Mesendoderm (in vitro differentiated cells): ENCODE data around the gene ADAT1.

Source experiments
- DNase-seq: peaks from one replicate; pipeline ENCODE4 v3.0.0; 2013
- H2AK5ac ChIP-seq: 2 replicates; pipeline ENCODE4 v1.6.1; 2013; ENCODE audit warnings: low read length, inconsistent platforms
- H2BK120ac ChIP-seq: 2 replicates; pipeline ENCODE4 v1.6.1; 2013; ENCODE audit warnings: low read depth, mild to moderate bottlenecking, low read length, moderate library complexity, mixed read lengths
- H2BK15ac ChIP-seq: replicated peaks from 2 replicates; pipeline ENCODE4 v1.6.1; 2013; ENCODE audit warnings: low read depth, mild to moderate bottlenecking, moderate library complexity
- H2BK5ac ChIP-seq: 2 replicates; pipeline ENCODE4 v1.6.1; 2013; ENCODE audit warnings: low read length, inconsistent platforms
- H3K18ac ChIP-seq: 2 replicates; pipeline ENCODE4 v1.6.1; 2013; ENCODE audit warnings: mild to moderate bottlenecking, low read length, mixed read lengths
- H3K23ac ChIP-seq: one replicate; pipeline ENCODE4 v1.6.1; 2013; ENCODE audit warnings: low read length
- H3K27ac ChIP-seq: 2 replicates; pipeline ENCODE4 v1.5.1; 2013; ENCODE audit warnings: low read depth, mild to moderate bottlenecking, inconsistent platforms, low read length, moderate library complexity
- H3K27me3 ChIP-seq: 2 replicates; pipeline ENCODE4 v1.6.1; 2013; ENCODE audit warnings: low read length, control low read depth, mild to moderate bottlenecking, inconsistent platforms; ENCODE audit not compliant: insufficient read depth, poor library complexity
- H3K36me3 ChIP-seq: 2 replicates; pipeline ENCODE4 v1.6.1; 2013; ENCODE audit warnings: low read length, inconsistent platforms; ENCODE audit not compliant: control insufficient read depth, insufficient read depth
- H3K4ac ChIP-seq: one replicate; pipeline ENCODE4 v1.6.1; 2013; ENCODE audit warnings: low read depth, mild to moderate bottlenecking, low read length, moderate library complexity
- H3K4me1 ChIP-seq: 2 replicates; pipeline ENCODE4 v1.6.1; 2013; ENCODE audit warnings: low read depth, low read length, inconsistent platforms; ENCODE audit not compliant: control insufficient read depth
- H3K4me2 ChIP-seq: 2 replicates; pipeline ENCODE4 v1.6.1; 2013; ENCODE audit warnings: low read length
- H3K4me3 ChIP-seq: 2 replicates; pipeline ENCODE4 v1.5.1; 2013; ENCODE audit warnings: mild to moderate bottlenecking, low read length
- H3K56ac ChIP-seq: one replicate; pipeline ENCODE4 v1.6.1; 2013; ENCODE audit warnings: low read length
- H3K79me1 ChIP-seq: 2 replicates; pipeline ENCODE4 v1.6.1; 2013; ENCODE audit warnings: low read length, inconsistent platforms
- H3K79me2 ChIP-seq: 2 replicates; pipeline ENCODE4 v1.6.1; 2013; ENCODE audit warnings: mild to moderate bottlenecking, low read length; ENCODE audit not compliant: control insufficient read depth, insufficient read depth
- H3K9ac ChIP-seq: 2 replicates; pipeline ENCODE4 v1.6.1; 2013; ENCODE audit warnings: low read length, inconsistent platforms
- H4K5ac ChIP-seq: one replicate; pipeline ENCODE4 v1.6.1; 2013; ENCODE audit warnings: low read length
- H4K8ac ChIP-seq: one replicate; pipeline ENCODE4 v1.6.1; 2013; ENCODE audit warnings: low read depth, mild to moderate bottlenecking, control low read depth, low read length, moderate library complexity
- WGBS: extraction: QIAGEN DNeasy Blood & Tissue Kit; methylation state at CpG from one replicate; pipeline ENCODE4 v1.1.7; 2013; ENCODE audit warnings: low lambda C conversion rate, missing lambda C conversion rate; ENCODE audit not compliant: insufficient coverage; ENCODE audit errors: extremely low coverage; 5-methylcytosine and 5-hydroxymethylcytosine counted together

The ADAT1 gene

GRCh38 chr16:75570396-75571065 lies 52.5 kb downstream of the ADAT1 start:
- no peak overlapping the region for H3K18ac ChIP-seq
- H3K79me2 ChIP-seq, result peaks cover 7% of the 10 kb centered on the region
- H2AK5ac ChIP-seq, result no peak overlapping the region
- H2BK15ac ChIP-seq, result no peak overlapping the region
- no peak overlapping the region for H2BK5ac ChIP-seq
- WGBS, result no CpG with 5 or more reads among the region's 5 CpGs
- no peak overlapping the region for H3K23ac ChIP-seq
- no peak overlapping the region for H3K56ac ChIP-seq
- no peak overlapping the region for H4K5ac ChIP-seq
- H3K9ac ChIP-seq, result no peak overlapping the region
- no peak overlapping the region for H2BK120ac ChIP-seq
- H3K36me3 ChIP-seq, result peaks cover 13% of the 10 kb centered on the region
- no peak overlapping the region for H3K4me3 ChIP-seq
- H3K79me1 ChIP-seq, result peaks cover 12% of the 10 kb centered on the region
- no peak overlapping the region for H4K8ac ChIP-seq
- no peaks in the 10 kb centered on the region for H3K4me1 ChIP-seq
- no peak overlapping the region for H3K27ac ChIP-seq
- no peak overlapping the region for H3K4ac ChIP-seq
- no peak for DNase-seq
- no peak overlapping the region for H3K4me2 ChIP-seq
- no peaks in the 10 kb centered on the region for H3K27me3 ChIP-seq

- no peaks in the 10 kb centered on the region for H3K4me1 ChIP-seq
- H3K4me3 ChIP-seq, result no peak overlapping the region
- H3K4me2 ChIP-seq, result no peak overlapping the region
- no peak overlapping the region for H4K8ac ChIP-seq
- no peak overlapping the region for H3K27ac ChIP-seq
- H3K4ac ChIP-seq, result no peak overlapping the region
- H3K79me1 ChIP-seq, result peaks cover 12% of the 10 kb centered on the region
- H3K18ac ChIP-seq, result no peak overlapping the region
- H3K36me3 ChIP-seq, result peaks cover 11% of the 10 kb centered on the region
- H3K79me2 ChIP-seq, result peaks cover 7% of the 10 kb centered on the region
- H2BK120ac ChIP-seq, result no peak overlapping the region
- H3K56ac ChIP-seq, result no peak overlapping the region
- H3K27me3 ChIP-seq, result no peaks in the 10 kb centered on the region
- no peak overlapping the region for H2AK5ac ChIP-seq
- H2BK5ac ChIP-seq, result no peak overlapping the region
- no peak overlapping the region for H4K5ac ChIP-seq
- no peak overlapping the region for H3K9ac ChIP-seq
- H2BK15ac ChIP-seq, result no peak overlapping the region
- no peak for DNase-seq
- no CpG with 5 or more reads among the region's 4 CpGs for WGBS
- H3K23ac ChIP-seq, result no peak overlapping the region
Measured at GRCh38 chr16:75567911-75568310, 55.2 kb downstream of the ADAT1 start.

- peaks cover 7% of the 10 kb centered on the region for H3K79me2 ChIP-seq
- H3K4me1 ChIP-seq, result no peaks in the 10 kb centered on the region
- H3K4me3 ChIP-seq, result peak overlapping the region; percentile 88
- WGBS, result no CpG with 5 or more reads among the region's 32 CpGs
- no peak overlapping the region for H2AK5ac ChIP-seq
- H3K23ac ChIP-seq, result peak overlapping the region; percentile 97
- no peak overlapping the region for H4K8ac ChIP-seq
- no peak overlapping the region for H3K4ac ChIP-seq
- peak overlapping the region; percentile 90 for H3K9ac ChIP-seq
- peak overlapping the region; percentile 71 for H3K4me2 ChIP-seq
- no peak overlapping the region for H2BK5ac ChIP-seq
- DNase-seq, result no peak
- no peak overlapping the region for H2BK120ac ChIP-seq
- H3K36me3 ChIP-seq, result peaks cover 7% of the 10 kb centered on the region
- no peak overlapping the region for H3K27ac ChIP-seq
- peak overlapping the region; percentile 96 for H3K18ac ChIP-seq
- peaks cover 10% of the 10 kb centered on the region for H3K79me1 ChIP-seq
- H2BK15ac ChIP-seq, result no peak overlapping the region
- H3K56ac ChIP-seq, result peak overlapping the region; percentile 93
- H3K27me3 ChIP-seq, result no peaks in the 10 kb centered on the region
- H4K5ac ChIP-seq, result no peak overlapping the region
Measured at GRCh38 chr16:75566758-75567255, 56.3 kb downstream of the ADAT1 start.

GRCh38 chr16:75566040-75566757 lies 56.9 kb downstream of the ADAT1 start, which contains the start of gene GABARAPL2:
Gene GABARAPL2, plus strand, starts transcription at chr16:75566379. Its CDS starts 108 bp downstream, at chr16:75566487.
- DNase-seq, result peak; percentile 89
- Histone ChIP-seq H3K18ac (peak within 1 kb of the TSS; percentile 96), H3K36me3 (peaks cover 7% of the 10 kb centered on the region)

GRCh38 chr16:75565640-75566039 lies 57.4 kb downstream of the ADAT1 start:
- DNase-seq, result no peak
- Histone ChIP-seq H3K4me2 (peak overlapping the region; percentile 100), H3K27me3 (no peaks in the 10 kb centered on the region), H2AK5ac (no peak overlapping the region), H4K8ac (no peak overlapping the region), H2BK5ac (no peak overlapping the region), H2BK120ac (no peak overlapping the region), H2BK15ac (no peak overlapping the region), H3K4me3 (peak overlapping the region; percentile 97), H3K4me1 (no peaks in the 10 kb centered on the region), H4K5ac (no peak overlapping the region), H3K36me3 (peaks cover 7% of the 10 kb centered on the region), H3K18ac (no peak overlapping the region), H3K79me2 (peaks cover 7% of the 10 kb centered on the region), H3K9ac (peak overlapping the region; percentile 87), H3K56ac (peak overlapping the region; percentile 95), H3K4ac (no peak overlapping the region), H3K79me1 (peaks cover 10% of the 10 kb centered on the region), H3K27ac (no peak overlapping the region), H3K23ac (no peak overlapping the region)
- WGBS, result no CpG with 5 or more reads among the region's 15 CpGs

More at GRCh38 chr16:75566040-75566757, 56.9 kb downstream of the ADAT1 start, which contains the start of gene GABARAPL2:
- Histone ChIP-seq H3K23ac (peak within 1 kb of the TSS; percentile 97), H2BK120ac (no peak within 1 kb of the TSS), H3K79me2 (peaks cover 7% of the 10 kb centered on the region), H4K5ac (no peak within 1 kb of the TSS), H2BK5ac (no peak within 1 kb of the TSS), H3K4me2 (peak within 1 kb of the TSS; percentile 100), H2AK5ac (no peak within 1 kb of the TSS), H2BK15ac (no peak within 1 kb of the TSS), H3K9ac (peak within 1 kb of the TSS; percentile 90), H3K79me1 (peaks cover 10% of the 10 kb centered on the region), H3K4me1 (no peaks in the 10 kb centered on the region), H3K4ac (no peak within 1 kb of the TSS), H3K27me3 (no peaks in the 10 kb centered on the region), H3K4me3 (peak within 1 kb of the TSS; percentile 97), H3K56ac (peak within 1 kb of the TSS; percentile 95), H3K27ac (peak within 1 kb of the TSS; percentile 40), H4K8ac (no peak within 1 kb of the TSS)
- no CpG with 5 or more reads among the region's 69 CpGs for WGBS
